Tibial nerve (tissue), 4 donors: Measurements from ENCODE around the gene VTI1A. TPM values are rescaled to one million over a fixed set of nuclear protein-coding genes. Genes with fewer than 3 reads are reported as not detected.

Experiments
- DNase-seq, 2 donors: peaks; one replicate each; pipeline ENCODE4 v3.0.0-alpha.2; 2019; ENCODE audit warnings: low spot score in 2 of 2
- H3K27ac ChIP-seq, 4 donors: fragments of 200-600 bp; sonication (generic) in 3 of 4; one replicate each; pipeline ENCODE4 v1.5.1; 2017 to 2019; ENCODE audit warnings: mild to moderate bottlenecking in 1 of 4
- H3K27me3 ChIP-seq, 2 donors: fragments of 200-600 bp; sonication (generic) in 1 of 2; one replicate each; pipeline versions ENCODE4 v1.5.1 to v1.6.0; 2017 to 2019
- H3K36me3 ChIP-seq, 3 donors: fragments of 200-600 bp; sonication (generic); one replicate each; pipeline ENCODE4 v1.5.1; 2018 to 2019
- H3K4me1 ChIP-seq, 4 donors: fragments of 200-600 bp; sonication (generic) in 3 of 4; one replicate each; pipeline ENCODE4 v1.5.1; 2017 to 2019
- H3K4me3 ChIP-seq, 4 donors: fragments of 200-600 bp; sonication (generic) in 3 of 4; one replicate each; pipeline ENCODE4 v1.5.1; 2017 to 2019; ENCODE audit warnings: mild to moderate bottlenecking in 1 of 4, moderate library complexity in 1 of 4
- H3K9me3 ChIP-seq, 4 donors: fragments of 200-600 bp; sonication (generic) in 3 of 4; one replicate each; pipeline ENCODE4 v1.5.1; 2017 to 2019
- EP300 ChIP-seq, 2 donors: sonication (generic); formaldehyde crosslinking; IDR thresholded peaks; one replicate each; pipeline ENCODE4 v1.6.1; 2017; ENCODE audit warnings: antibody characterized with exemption in 2 of 2, mild to moderate bottlenecking in 1 of 2
- POLR2A ChIP-seq, 2 donors: fragments of 450-650 bp; IDR thresholded peaks; one replicate each; pipeline ENCODE4 v1.6.1; 2017; ENCODE audit warnings: antibody characterized with exemption in 2 of 2, mild to moderate bottlenecking in 2 of 2, moderate library complexity in 2 of 2
- whole genome bisulfite sequencing, 2 donors: methylation state at CpG; one replicate each; pipeline ENCODE4 v1.1.5; 2018; 5-methylcytosine and 5-hydroxymethylcytosine counted together
- total RNA-seq, 4 donors: library from RNA; depleted of rRNA; stranded (reverse); fragments of >200 nt; gene quantifications; one replicate each; pipeline ENCODE4 v1.1.0, GENCODE V29; 2016
- TF ChIP-seq, protein P1 (sequence below), 5 experiments: fragments of 200-600 bp in 3 of 5; fragments of 450-650 bp in 2 of 5; sonication (generic) in 3 of 5; IDR thresholded peaks; one replicate each; pipeline ENCODE4 v1.5.1; 2016 to 2019; ENCODE audit warnings: antibody characterized with exemption in 5 of 5, mild to moderate bottlenecking in 3 of 5, moderate library complexity in 2 of 5

Gene VTI1A
- total RNA-seq, 4 donors from 2014 or later, result 96.5 to 253 (median 127) TPM

DNA sequence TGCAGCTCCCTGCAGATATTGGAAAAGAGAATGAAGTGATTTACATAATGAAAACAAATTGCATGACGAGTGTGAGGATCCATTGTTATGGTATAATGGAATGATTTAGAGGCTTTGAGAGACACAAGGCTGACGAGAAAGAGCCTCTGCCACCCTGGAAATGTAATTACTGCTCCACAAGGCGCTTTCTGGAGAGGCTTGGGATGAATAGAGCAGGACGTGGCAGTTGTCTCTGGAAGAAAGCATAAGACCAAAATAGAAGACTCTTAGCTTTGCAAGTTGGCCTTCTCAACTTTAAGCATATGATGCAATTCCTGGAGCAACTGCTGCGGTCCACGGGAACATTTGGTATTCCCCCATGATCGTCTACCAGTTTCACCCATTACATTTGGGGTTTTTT, 321.1 kb downstream of the VTI1A start:
- no peak for DNase-seq
- 77 to 80% methylated on average over 7 of the region's 7 CpGs for WGBS, 2 donors
- Histone ChIP-seq H3K9me3 (no peaks in the 10 kb centered on the region), H3K27ac (no peak overlapping the region), H3K4me1 (no peaks in the 10 kb centered on the region), H3K27me3 (no peaks in the 10 kb centered on the region), H3K4me3 (no peak overlapping the region), H3K36me3 (no peaks in the 10 kb centered on the region)
- TF ChIP-seq POLR2A (IDR thresholded peaks at IDR 0.05) (no peak), EP300 (IDR thresholded peaks at IDR 0.05) (no peak)
- TF ChIP-seq, protein P1, sequence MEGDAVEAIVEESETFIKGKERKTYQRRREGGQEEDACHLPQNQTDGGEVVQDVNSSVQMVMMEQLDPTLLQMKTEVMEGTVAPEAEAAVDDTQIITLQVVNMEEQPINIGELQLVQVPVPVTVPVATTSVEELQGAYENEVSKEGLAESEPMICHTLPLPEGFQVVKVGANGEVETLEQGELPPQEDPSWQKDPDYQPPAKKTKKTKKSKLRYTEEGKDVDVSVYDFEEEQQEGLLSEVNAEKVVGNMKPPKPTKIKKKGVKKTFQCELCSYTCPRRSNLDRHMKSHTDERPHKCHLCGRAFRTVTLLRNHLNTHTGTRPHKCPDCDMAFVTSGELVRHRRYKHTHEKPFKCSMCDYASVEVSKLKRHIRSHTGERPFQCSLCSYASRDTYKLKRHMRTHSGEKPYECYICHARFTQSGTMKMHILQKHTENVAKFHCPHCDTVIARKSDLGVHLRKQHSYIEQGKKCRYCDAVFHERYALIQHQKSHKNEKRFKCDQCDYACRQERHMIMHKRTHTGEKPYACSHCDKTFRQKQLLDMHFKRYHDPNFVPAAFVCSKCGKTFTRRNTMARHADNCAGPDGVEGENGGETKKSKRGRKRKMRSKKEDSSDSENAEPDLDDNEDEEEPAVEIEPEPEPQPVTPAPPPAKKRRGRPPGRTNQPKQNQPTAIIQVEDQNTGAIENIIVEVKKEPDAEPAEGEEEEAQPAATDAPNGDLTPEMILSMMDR (IDR thresholded peaks at IDR 0.05), result no peak

DNA sequence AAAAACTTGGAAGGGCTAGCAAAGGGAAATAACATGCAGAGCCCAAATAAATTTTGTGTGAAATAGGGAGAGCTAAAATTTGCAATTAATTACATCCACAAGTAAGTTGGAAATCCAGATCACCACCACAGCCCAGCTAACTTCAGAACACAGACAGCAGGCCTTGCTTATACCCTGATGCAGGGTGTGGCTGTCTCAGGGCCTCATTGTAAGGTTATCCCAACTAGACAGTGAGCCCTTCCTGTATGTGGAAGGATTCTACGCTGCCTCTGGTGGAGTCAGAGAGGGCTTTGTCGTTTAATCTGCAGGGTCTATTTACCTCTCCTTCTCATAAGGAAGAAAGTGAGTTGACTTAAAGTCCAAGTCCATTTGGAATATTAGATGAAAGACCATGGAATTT, 322.1 kb downstream of the VTI1A start:
- no peak for TF ChIP-seq EP300 (IDR thresholded peaks at IDR 0.05)
- TF ChIP-seq, protein P1 (IDR thresholded peaks at IDR 0.05), result no peak
- no peak for TF ChIP-seq POLR2A (IDR thresholded peaks at IDR 0.05)
- Histone ChIP-seq H3K27ac (no peak overlapping the region), H3K4me3 (no peak overlapping the region), H3K36me3 (no peaks in the 10 kb centered on the region), H3K9me3 (no peaks in the 10 kb centered on the region), H3K4me1 (no peaks in the 10 kb centered on the region), H3K27me3 (no peaks in the 10 kb centered on the region)
- DNase-seq, result no peak
- 78 to 95% methylated on average over 2 of the region's 2 CpGs for WGBS, 2 donors

DNA sequence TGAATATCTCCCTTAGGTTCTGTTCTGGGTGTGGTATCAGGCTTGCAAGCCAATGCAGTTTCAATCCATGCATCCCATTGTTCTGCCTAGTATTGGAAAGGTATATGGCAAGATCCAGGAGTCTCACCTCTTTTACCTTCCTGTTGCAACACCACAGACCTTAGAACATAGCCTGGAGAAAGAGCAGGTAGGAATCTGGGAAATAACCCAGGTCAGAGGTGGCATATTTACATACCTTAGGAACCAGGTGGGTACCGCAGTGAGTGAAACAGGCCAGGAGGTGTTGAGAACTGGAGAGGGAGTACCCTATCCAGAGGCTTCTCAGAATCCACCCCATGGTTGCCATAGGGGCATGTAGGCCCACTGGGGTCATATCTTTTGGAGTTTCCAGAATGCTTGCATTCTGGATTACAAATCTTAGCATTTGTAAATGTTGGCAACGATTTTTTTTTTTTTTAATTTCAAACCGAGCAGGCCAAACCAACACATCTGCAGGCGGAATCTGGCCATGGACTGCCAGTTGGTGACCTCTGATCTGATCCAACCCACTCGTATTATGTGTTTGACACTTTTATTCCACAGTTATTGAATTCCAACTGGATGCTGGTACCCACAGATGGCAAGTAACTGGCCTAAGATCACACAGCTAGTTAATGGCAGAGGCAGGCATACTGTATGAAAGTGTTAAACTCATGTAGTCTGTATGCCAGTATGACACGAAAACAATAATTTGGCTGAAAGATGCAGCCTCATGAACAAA, 322.8 kb downstream of the VTI1A start:
- no peak overlapping the region for H3K27ac ChIP-seq
- TF ChIP-seq, protein P1 (IDR thresholded peaks at IDR 0.05), result no peak
- TF ChIP-seq POLR2A (IDR thresholded peaks at IDR 0.05), result no peak
- no peak for TF ChIP-seq EP300 (IDR thresholded peaks at IDR 0.05)
- no peaks in the 10 kb centered on the region for H3K36me3 ChIP-seq
- no peaks in the 10 kb centered on the region for H3K9me3 ChIP-seq
- no peak for DNase-seq
- H3K4me3 ChIP-seq, result no peak overlapping the region
- peaks cover 0 to 2% (median 0%) of the 10 kb centered on the region in 4 donors for H3K4me1 ChIP-seq
- no peaks in the 10 kb centered on the region for H3K27me3 ChIP-seq
- 70 to 78% methylated on average over 6 of the region's 6 CpGs for WGBS, 2 donors

DNA sequence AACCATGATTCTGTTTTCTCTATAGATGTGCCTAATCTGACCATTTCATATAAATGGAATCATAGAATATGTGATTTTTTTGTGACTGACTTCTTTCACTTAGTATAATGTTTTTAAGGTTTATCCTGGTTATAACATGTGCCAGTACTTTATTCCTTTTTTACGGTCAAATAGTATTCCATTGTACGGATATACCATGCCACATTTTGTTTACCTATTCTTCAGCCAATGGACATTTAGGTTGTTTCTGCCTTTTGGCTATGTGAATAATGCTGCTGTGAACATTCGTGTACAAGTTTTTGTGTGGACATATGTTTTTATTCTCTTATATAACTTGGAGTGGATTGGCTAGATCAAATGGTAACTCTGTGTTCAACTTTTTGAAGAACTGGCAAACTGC, 324.7 kb downstream of the VTI1A start:
- Histone ChIP-seq H3K27ac (no peak overlapping the region), H3K4me3 (no peak overlapping the region), H3K4me1 (peaks cover 0 to 18% (median 0%) of the 10 kb centered on the region in 4 donors), H3K9me3 (no peaks in the 10 kb centered on the region), H3K36me3 (no peaks in the 10 kb centered on the region), H3K27me3 (no peaks in the 10 kb centered on the region)
- no peak for DNase-seq
- TF ChIP-seq POLR2A (IDR thresholded peaks at IDR 0.05) (no peak), EP300 (IDR thresholded peaks at IDR 0.05) (no peak)
- TF ChIP-seq, protein P1 (IDR thresholded peaks at IDR 0.05), result no peak
- 75 to 78% methylated on average over 3 of the region's 3 CpGs for WGBS, 2 donors

DNA sequence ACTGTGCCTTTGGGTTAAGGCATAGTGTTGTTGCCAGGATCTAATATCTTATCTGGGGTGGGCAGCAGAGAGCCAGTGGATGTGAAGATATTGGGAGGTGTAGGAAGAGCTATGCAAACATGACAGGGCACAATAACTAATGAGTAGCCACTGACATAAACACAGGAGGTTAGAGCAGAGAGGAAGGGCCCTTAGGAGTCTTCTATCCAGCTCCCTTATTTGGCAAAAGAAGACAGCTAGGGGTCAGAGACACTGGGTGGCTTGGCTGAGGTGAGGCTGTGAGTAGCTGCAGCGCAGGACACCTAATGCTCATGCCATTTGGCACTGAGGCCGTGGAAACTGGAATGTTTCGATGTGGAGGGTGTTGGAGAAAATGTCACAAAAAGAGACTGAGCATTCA, 326.8 kb downstream of the VTI1A start:
- Histone ChIP-seq H3K27me3 (no peaks in the 10 kb centered on the region), H3K27ac (no peak overlapping the region), H3K36me3 (no peaks in the 10 kb centered on the region), H3K4me1 (peaks cover 0 to 23% (median 0%) of the 10 kb centered on the region in 4 donors), H3K9me3 (no peaks in the 10 kb centered on the region), H3K4me3 (no peak overlapping the region)
- 91 to 96% methylated on average over 3 of the region's 3 CpGs for WGBS, 2 donors
- TF ChIP-seq, protein P1 (IDR thresholded peaks at IDR 0.05), result no peak
- no peak for TF ChIP-seq EP300 (IDR thresholded peaks at IDR 0.05)
- no peak for TF ChIP-seq POLR2A (IDR thresholded peaks at IDR 0.05)
- DNase-seq, result no peak
